HepG2 (cell line): ENCODE measurements around the gene CNPY1. TPM values are rescaled to one million over a fixed set of nuclear protein-coding genes. Genes with fewer than 3 reads are reported as not detected.

ENCODE experiments used
- ATAC-seq: fragments of 200-7000 bp; cut with Tn5 transposase; 3 replicates; pipeline ENCODE4 v1.9.1; 2020; ENCODE audit warnings: mild to moderate bottlenecking, moderate library complexity
- BruUV-seq: library from RNA; stranded (reverse); fragments of 400-500 nt; replicated peaks from 2 replicates; lab custom pipeline; 2021; lab: Mats Ljungman, UMichigan
- CTCF ChIA-PET: fragments of 300-600 bp; formaldehyde crosslinking; extraction: SDS; loops from one replicate; lab custom pipeline; 2021; ENCODE audit warnings: low total read pairs, inconsistent platforms, low intra/inter-chr PET ratio; lab: Yijun Ruan, JAX
- POLR2A ChIA-PET: fragments of 350-600 bp; sonication (Branson Sonifier 250); formaldehyde crosslinking; loops from one replicate; lab custom pipeline; 2020; ENCODE audit warnings: antibody characterized with exemption, inconsistent platforms; lab: Yijun Ruan, JAX
- DNase-seq: peaks from one replicate; pipeline ENCODE4 v3.0.0-alpha.2; 2015; ENCODE audit warnings: low spot score
- FAIRE-seq: peaks from 3 replicates; lab custom pipeline; 2011; peaks lifted over from hg19 to GRCh38; lab: Jason Lieb, UNC
- H2AFZ ChIP-seq: one replicate; pipeline ENCODE4 v1.6.1; 2011; ENCODE audit warnings: low read length, inconsistent platforms
- H3K27ac ChIP-seq: fragments of 300-600 bp; 3 replicates; pipeline ENCODE4 v1.8.0; 2011; ENCODE audit warnings: mixed run types, mild to moderate bottlenecking, mixed read lengths, low read length, inconsistent platforms; ENCODE audit not compliant: insufficient read depth; ENCODE audit errors: extremely low read length
- H3K27me3 ChIP-seq, 2 experiments: fragments of 200-600 bp in 1 of 2; 2 replicates in 1 of 2; 3 replicates in 1 of 2; pipeline versions ENCODE4 v1.6.0 to v1.8.0; 2011; ENCODE audit warnings: low read length in 2 of 2, mild to moderate bottlenecking in 2 of 2, moderate library complexity in 2 of 2, inconsistent platforms in 1 of 2; ENCODE audit not compliant: insufficient read depth in 2 of 2, control insufficient read depth in 1 of 2
- H3K36me3 ChIP-seq, 2 experiments: fragments of 200-600 bp in 1 of 2; replicated peaks in 1 of 2; 2 replicates in 1 of 2; 3 replicates in 1 of 2; pipeline versions ENCODE4 v1.5.1 to v1.8.0; 2011; ENCODE audit warnings: low read length in 2 of 2, inconsistent platforms in 1 of 2; ENCODE audit not compliant: insufficient read depth in 2 of 2, control insufficient read depth in 1 of 2
- H3K4me1 ChIP-seq: 2 replicates; pipeline ENCODE4 v1.5.1; 2012; ENCODE audit warnings: low read length, inconsistent platforms; ENCODE audit not compliant: insufficient read depth
- H3K4me2 ChIP-seq: 2 replicates; pipeline ENCODE4 v1.6.0; 2011; ENCODE audit warnings: low read depth, low read length, inconsistent platforms
- H3K4me3 ChIP-seq, 3 experiments: fragments of 200-600 bp in 1 of 3; sonication (generic), shearing (Covaris generic) in 1 of 3; replicated peaks in 1 of 3; 2 replicates each; pipeline ENCODE4 v1.5.1; 2011 to 2016; ENCODE audit warnings: low read length in 3 of 3, inconsistent platforms in 2 of 3, low read depth in 2 of 3, mild to moderate bottlenecking in 2 of 3, control low read depth in 1 of 3, mixed read lengths in 1 of 3; ENCODE audit not compliant: insufficient read depth in 1 of 3
- H3K79me2 ChIP-seq: one replicate; pipeline ENCODE4 v1.6.1; 2011; ENCODE audit warnings: low read length, inconsistent platforms; ENCODE audit not compliant: insufficient read depth
- H3K9ac ChIP-seq: 2 replicates; pipeline ENCODE4 v1.6.0; 2011; ENCODE audit warnings: mild to moderate bottlenecking, low read depth, low read length, inconsistent platforms; ENCODE audit not compliant: insufficient read depth
- H3K9me3 ChIP-seq: 2 replicates; pipeline ENCODE4 v1.5.1; 2012; ENCODE audit warnings: mild to moderate bottlenecking, low read length
- H4K20me1 ChIP-seq: 2 replicates; pipeline ENCODE4 v1.6.0; 2011; ENCODE audit warnings: inconsistent platforms, mild to moderate bottlenecking, low read length, moderate library complexity; ENCODE audit not compliant: insufficient read depth
- CC2D1A ChIP-seq: sonication (generic); formaldehyde crosslinking; IDR thresholded peaks from 2 replicates; pipeline ENCODE4 v1.8.1; 2023; ENCODE audit warnings: mild to moderate bottlenecking, missing genetic modification reagents
- CHCHD3 ChIP-seq: sonication (generic); formaldehyde crosslinking; IDR thresholded peaks from 2 replicates; pipeline ENCODE4 v1.8.0; 2022; ENCODE audit warnings: mild to moderate bottlenecking, missing genetic modification reagents, moderate library complexity
- HNF1B ChIP-seq: sonication (generic); formaldehyde crosslinking; IDR thresholded peaks from 2 replicates; pipeline ENCODE4 v1.5.1; 2020; ENCODE audit warnings: mild to moderate bottlenecking, moderate library complexity, missing genetic modification reagents
- RFX1 ChIP-seq: fragments of 450-650 bp; IDR thresholded peaks from 2 replicates; pipeline ENCODE4 v1.6.1; 2017
- SNAPC4 ChIP-seq: sonication (generic); formaldehyde crosslinking; IDR thresholded peaks from 2 replicates; pipeline ENCODE4 v1.4.0; 2020; ENCODE audit warnings: mild to moderate bottlenecking, missing genetic modification reagents
- SP140L ChIP-seq: sonication (generic); formaldehyde crosslinking; IDR thresholded peaks from 2 replicates; pipeline ENCODE4 v1.4.0; 2020; ENCODE audit warnings: missing genetic modification reagents, borderline replicate concordance
- ZKSCAN5 ChIP-seq: sonication (generic); formaldehyde crosslinking; IDR thresholded peaks from 2 replicates; pipeline ENCODE4 v1.5.1; 2020; ENCODE audit warnings: mild to moderate bottlenecking, missing genetic modification reagents
- ZNF253 ChIP-seq: sonication (generic); formaldehyde crosslinking; IDR thresholded peaks from 2 replicates; pipeline ENCODE4 v1.8.0; 2022; ENCODE audit warnings: mild to moderate bottlenecking, missing genetic modification reagents, borderline replicate concordance
- ZNF468 ChIP-seq: sonication (generic); formaldehyde crosslinking; IDR thresholded peaks from 2 replicates; pipeline ENCODE4 v1.8.0; 2022; ENCODE audit warnings: mild to moderate bottlenecking, moderate library complexity, missing genetic modification reagents
- ZNF512 ChIP-seq: sonication (generic); formaldehyde crosslinking; IDR thresholded peaks from 2 replicates; pipeline ENCODE4 v1.4.0; 2020; ENCODE audit warnings: mild to moderate bottlenecking, missing genetic modification reagents
- ZNF549 ChIP-seq: sonication (generic); formaldehyde crosslinking; IDR thresholded peaks from 2 replicates; pipeline ENCODE4 v1.5.0; 2020; ENCODE audit warnings: missing genetic modification reagents
- ZNF589 ChIP-seq: sonication (generic); formaldehyde crosslinking; conservative IDR thresholded peaks from 2 replicates; pipeline ENCODE4 v1.8.0; 2022; ENCODE audit warnings: mild to moderate bottlenecking, moderate library complexity, missing genetic modification reagents
- ZNF737 ChIP-seq: sonication (generic); formaldehyde crosslinking; IDR thresholded peaks from 2 replicates; pipeline ENCODE4 v1.5.0; 2020; ENCODE audit warnings: missing genetic modification reagents, mild to moderate bottlenecking, borderline replicate concordance
- ZSCAN30 ChIP-seq: sonication (generic); formaldehyde crosslinking; IDR thresholded peaks from 2 replicates; pipeline ENCODE4 v1.5.0; 2020; ENCODE audit warnings: mild to moderate bottlenecking, missing genetic modification reagents
- WGBS: methylation state at CpG from one replicate; pipeline ENCODE4 v1.1.6; 2017; ENCODE audit warnings: low lambda C conversion rate; 5-methylcytosine and 5-hydroxymethylcytosine counted together
- in situ Hi-C: cut with HindIII; loops from 2 replicates; pipeline ENCODE4 v1.10.0; 2017; ENCODE audit warnings: low pct_unique_long_range_greater_than_20kb; ENCODE audit not compliant: extremely low pct_ligation_motif_present
- intact Hi-C: fragments of 100-400 bp; cut with micrococcal nuclease; formaldehyde crosslinking; loops from one replicate; pipeline ENCODE4 v1.10.0; 2022; ENCODE audit not compliant: unreplicated experiment
- polyA plus RNA-seq, 8 experiments: library from polyadenylated mRNA; depleted of rRNA in 3 of 8; stranded (reverse) in 7 of 8; unstranded in 1 of 8; fragments of >200 nt; fragmentation: Illumina TruSeq in 4 of 8; extraction: Trizol in 4 of 8; gene quantifications; 2 replicates each; pipeline versions ENCODE4 v1.2.1 to v1.2.3, GENCODE V29; 2011 to 2016; ENCODE audit warnings: low read depth in 4 of 8, missing spikeins in 1 of 8, mixed read lengths in 1 of 8; ENCODE audit not compliant: insufficient read depth in 1 of 8
- total RNA-seq, 5 experiments: library from RNA; depleted of rRNA; stranded (reverse); fragments of >200 nt; fragmentation: Illumina TruSeq; extraction: Trizol; gene quantifications; 2 replicates each; pipeline ENCODE4 v1.2.3, GENCODE V29; 2016; ENCODE audit warnings: low read depth in 1 of 5

CNPY1 gene
- total and polyA plus RNA-seq, 2 of the 13 experiments (the other 11 are each of a cell fraction or from before 2014, with no cell fraction given) = not detected

GRCh38 chr7:155558351-155558750, 12.0 kb upstream of the CNPY1 start (continued):
- TF ChIP-seq ZNF512 (CRISPR knock-in tag) (no peak), ZSCAN30 (CRISPR knock-in tag) (no peak), CHCHD3 (CRISPR knock-in tag) (no peak), SP140L (CRISPR knock-in tag) (no peak), ZNF549 (CRISPR knock-in tag) (no peak)

- BruUV-seq = no TSS peak
- Histone ChIP-seq H4K20me1 (no peaks in the 10 kb centered on the region), H3K36me3 (no peaks in the 10 kb centered on the region), H3K4me2 (no peak overlapping the region), H3K4me1 (no peaks in the 10 kb centered on the region), H3K79me2 (no peaks in the 10 kb centered on the region), H3K9ac (no peak overlapping the region), H3K27me3 (peaks cover 0 to 32% of the 10 kb centered on the region in 2 experiments; a peak in 4 of 5 replicates), H3K27ac (no peak overlapping the region), H3K4me3 (no peak overlapping the region), H3K9me3 (no peaks in the 10 kb centered on the region), H2AFZ (no peak overlapping the region)
- CTCF ChIA-PET = no interaction called here
- intact Hi-C loops = no loop called here
- ATAC-seq (no peak), FAIRE-seq (no peak), DNase-seq (no peak)
- in situ Hi-C loops = no loop called here
- WGBS = 23% methylated on average over 6 of the region's 10 CpGs
- POLR2A ChIA-PET = no interaction called here
- TF ChIP-seq RFX1 = no peak
- no peak for TF ChIP-seq ZNF253 (CRISPR knock-in tag)
- no peak for TF ChIP-seq SNAPC4
- TF ChIP-seq HNF1B (CRISPR knock-in tag) = no peak
- no peak for TF ChIP-seq ZKSCAN5 (CRISPR knock-in tag)
- no peak for TF ChIP-seq ZNF589
- no peak for TF ChIP-seq ZNF468 (CRISPR knock-in tag)
- no peak for TF ChIP-seq CC2D1A
- no peak for TF ChIP-seq ZNF737
These were observed 11.4 kb upstream of the CNPY1 start for GRCh38 chr7:155557778-155558177.
